ENCODE data around the gene TIMP1. TPM values are rescaled to one million over a fixed set of nuclear protein-coding genes. Genes with fewer than 3 reads are reported as not detected.

The TIMP1 gene
- total RNA-seq, 4 donors from 2014 or later, result 77.4 to 204 (median 156) TPM

GRCh38 chrX:47625365-47625764, 43.1 kb downstream of the TIMP1 start:
- no peak overlapping the region for H3K27ac ChIP-seq
- H3K36me3 ChIP-seq, result no peaks in the 10 kb centered on the region
- no peak overlapping the region for H3K4me3 ChIP-seq
- peaks cover 0 to 7% (median 0%) of the 10 kb centered on the region in 3 donors for H3K4me1 ChIP-seq
- no peaks in the 10 kb centered on the region for H3K9me3 ChIP-seq
- no peak for ATAC-seq
- WGBS, 2 donors (ENCODE audit: low coverage in 1 of 2), result 50% methylated on average over 2 of the region's 2 CpGs; no CpG with 5 or more reads in 1 of the 2 donors
- H3K27me3 ChIP-seq, result peaks cover 7% of the 10 kb centered on the region
- TF ChIP-seq EP300 (IDR thresholded peaks at IDR 0.05) (no peak), CTCF (IDR thresholded peaks at IDR 0.05) (no peak), POLR2A (IDR thresholded peaks at IDR 0.05) (no peak), POLR2AphosphoS5 (IDR thresholded peaks at IDR 0.05) (no peak)

GRCh38 chrX:47628982-47629381, 46.7 kb downstream of the TIMP1 start:
- 60% methylated on average over 1 of the region's 1 CpG; no CpG with 5 or more reads in 1 of the 2 donors for WGBS, 2 donors (ENCODE audit: low coverage in 1 of 2)
- ATAC-seq, result no peak

GRCh38 chrX:47629419-47630200, 47.4 kb downstream of the TIMP1 start, which contains the start of gene CFP:
CFP (minus strand) TSS chrX:47629930; CDS start chrX:47629844, 86 bp downstream.
- 42 to 66% methylated on average over 2 to 3 of the region's 14 CpGs for WGBS, 2 donors (ENCODE audit: low coverage in 1 of 2)
- TF ChIP-seq CTCF (IDR thresholded peaks at IDR 0.05) (no peak), POLR2A (IDR thresholded peaks at IDR 0.05) (no peak), POLR2AphosphoS5 (IDR thresholded peaks at IDR 0.05) (no peak), EP300 (IDR thresholded peaks at IDR 0.05) (no peak)
- peak; percentile 17 for ATAC-seq
- Histone ChIP-seq H3K4me1 (no peaks in the 10 kb centered on the region), H3K36me3 (peaks cover 0 to 6% of the 10 kb centered on the region in 2 donors), H3K27ac (no peak within 1 kb of the TSS), H3K4me3 (peak within 1 kb of the TSS in 1 of 2 donors; percentile 12), H3K27me3 (no peaks in the 10 kb centered on the region), H3K9me3 (no peaks in the 10 kb centered on the region)

More at GRCh38 chrX:47628982-47629381, 46.7 kb downstream of the TIMP1 start:
- no peak for TF ChIP-seq EP300 (IDR thresholded peaks at IDR 0.05)
- no peak for TF ChIP-seq CTCF (IDR thresholded peaks at IDR 0.05)
- TF ChIP-seq POLR2AphosphoS5 (IDR thresholded peaks at IDR 0.05), result no peak
- TF ChIP-seq POLR2A (IDR thresholded peaks at IDR 0.05), result no peak
- H3K4me1 ChIP-seq, result peaks cover 0 to under 1% (median 0%) of the 10 kb centered on the region in 3 donors
- H3K27me3 ChIP-seq, result no peaks in the 10 kb centered on the region
- no peaks in the 10 kb centered on the region for H3K36me3 ChIP-seq
- H3K4me3 ChIP-seq, result no peak overlapping the region
- H3K27ac ChIP-seq, result no peak overlapping the region
- no peaks in the 10 kb centered on the region for H3K9me3 ChIP-seq

GRCh38 chrX:47631676-47632075, 49.4 kb downstream of the TIMP1 start:
- Histone ChIP-seq H3K4me1 (no peaks in the 10 kb centered on the region), H3K36me3 (peaks cover 0 to 26% of the 10 kb centered on the region in 2 donors), H3K27ac (no peak overlapping the region), H3K9me3 (no peaks in the 10 kb centered on the region), H3K27me3 (no peaks in the 10 kb centered on the region), H3K4me3 (no peak overlapping the region)
- no peak for ATAC-seq
- TF ChIP-seq CTCF (IDR thresholded peaks at IDR 0.05) (no peak), POLR2AphosphoS5 (IDR thresholded peaks at IDR 0.05) (no peak), EP300 (IDR thresholded peaks at IDR 0.05) (no peak), POLR2A (IDR thresholded peaks at IDR 0.05) (no peak)
- WGBS, 2 donors (ENCODE audit: low coverage in 1 of 2), result 50% methylated on average over 1 of the region's 5 CpGs; no CpG with 5 or more reads in 1 of the 2 donors

- no peak for ATAC-seq
- no peaks in the 10 kb centered on the region for H3K9me3 ChIP-seq
- H3K4me3 ChIP-seq, result no peak overlapping the region
- H3K4me1 ChIP-seq, result no peaks in the 10 kb centered on the region
- WGBS, 2 donors (ENCODE audit: low coverage in 1 of 2), result 47 to 56% methylated on average over 4 of the region's 4 CpGs
- H3K27me3 ChIP-seq, result no peaks in the 10 kb centered on the region
- peaks cover 0 to 36% of the 10 kb centered on the region in 2 donors for H3K36me3 ChIP-seq
- TF ChIP-seq EP300 (IDR thresholded peaks at IDR 0.05) (no peak), POLR2A (IDR thresholded peaks at IDR 0.05) (no peak), POLR2AphosphoS5 (IDR thresholded peaks at IDR 0.05) (no peak), CTCF (IDR thresholded peaks at IDR 0.05) (no peak)
- no peak overlapping the region for H3K27ac ChIP-seq
Measured at GRCh38 chrX:47632666-47633065, 50.4 kb downstream of the TIMP1 start.

All from gastroesophageal sphincter (tissue), 4 donors.